Activated naive CD4-positive, alpha-beta T cell treated with anti-CD3 and anti-CD28 coated beads, Interleukin-2, amount 50 U/mL, for 24 hours (primary cell): ENCODE data around the gene EVA1A.
"Not testable (repeated sequence)": the region's sequence is repeated elsewhere in the genome, so short reads cannot be mapped to it uniquely, and the experiment has no call there.

Source experiments
- H3K27ac Mint-ChIP-seq: one replicate; pipeline ENCODE4 v1.8.0; 2021; ENCODE audit warnings: mild to moderate bottlenecking, mixed read lengths
- H3K27me3 Mint-ChIP-seq: one replicate; pipeline ENCODE4 v1.8.0; 2021; ENCODE audit warnings: mixed read lengths
- H3K36me3 Mint-ChIP-seq: one replicate; pipeline ENCODE4 v1.8.0; 2021; ENCODE audit warnings: mixed read lengths
- H3K4me1 Mint-ChIP-seq: one replicate; pipeline ENCODE4 v1.8.0; 2021; ENCODE audit warnings: mixed read lengths
- H3K4me3 Mint-ChIP-seq: one replicate; pipeline ENCODE4 v1.8.0; 2021; ENCODE audit warnings: mild to moderate bottlenecking, mixed read lengths
- H3K9me3 Mint-ChIP-seq: one replicate; pipeline ENCODE4 v1.8.0; 2021; ENCODE audit warnings: mixed read lengths

The EVA1A gene

DNA sequence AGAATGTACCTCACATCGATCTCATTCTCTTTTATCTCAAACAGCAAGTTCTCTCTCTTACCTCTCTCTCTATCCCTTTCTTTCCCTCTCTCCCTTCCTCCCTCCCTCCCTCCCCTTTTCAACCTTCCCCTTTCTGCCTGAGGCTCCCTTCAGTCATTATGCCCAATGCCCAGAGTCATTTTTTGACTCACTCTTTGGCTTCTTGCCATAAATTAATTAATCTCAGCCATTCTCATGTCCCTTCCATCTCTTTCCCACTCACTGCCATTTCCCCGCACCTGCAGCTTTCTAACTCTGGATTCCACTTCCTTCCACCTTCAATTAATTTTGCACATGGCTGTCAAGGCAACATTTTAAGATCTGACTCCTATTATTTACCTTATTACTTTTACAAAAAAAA lies 60.1 kb downstream of the EVA1A start:
- Mint-ChIP-seq H3K9me3 (no peaks in the 10 kb centered on the region), H3K4me1 (no peaks in the 10 kb centered on the region), H3K4me3 (no peak overlapping the region), H3K27me3 (peaks cover 4% of the 10 kb centered on the region), H3K36me3 (no peaks in the 10 kb centered on the region), H3K27ac (no peak overlapping the region)

DNA sequence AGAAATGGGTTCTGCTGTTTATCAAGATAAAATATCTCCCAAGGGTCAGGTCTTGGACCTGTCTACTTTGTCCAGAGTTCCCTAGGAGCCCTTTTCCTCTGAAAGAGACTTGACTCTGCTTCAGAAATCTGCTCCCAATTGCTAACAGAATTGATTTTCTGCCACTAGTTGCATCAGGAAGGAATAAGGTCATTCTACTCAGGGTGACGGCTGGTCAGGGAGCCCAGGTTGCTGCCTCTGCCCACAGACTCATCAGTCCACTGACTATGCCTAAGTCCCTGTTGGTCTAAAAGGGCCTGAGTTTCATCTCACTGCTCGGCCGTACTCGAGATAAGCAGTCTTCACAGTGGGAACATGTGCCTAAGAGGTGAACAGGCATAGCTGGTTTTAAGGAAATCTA lies 61.2 kb downstream of the EVA1A start:
- no peaks in the 10 kb centered on the region for H3K36me3 Mint-ChIP-seq
- H3K4me1 Mint-ChIP-seq, result no peaks in the 10 kb centered on the region
- no peak overlapping the region for H3K4me3 Mint-ChIP-seq
- H3K27me3 Mint-ChIP-seq, result peaks cover 4% of the 10 kb centered on the region
- H3K27ac Mint-ChIP-seq, result no peak overlapping the region
- H3K9me3 Mint-ChIP-seq, result no peaks in the 10 kb centered on the region

DNA sequence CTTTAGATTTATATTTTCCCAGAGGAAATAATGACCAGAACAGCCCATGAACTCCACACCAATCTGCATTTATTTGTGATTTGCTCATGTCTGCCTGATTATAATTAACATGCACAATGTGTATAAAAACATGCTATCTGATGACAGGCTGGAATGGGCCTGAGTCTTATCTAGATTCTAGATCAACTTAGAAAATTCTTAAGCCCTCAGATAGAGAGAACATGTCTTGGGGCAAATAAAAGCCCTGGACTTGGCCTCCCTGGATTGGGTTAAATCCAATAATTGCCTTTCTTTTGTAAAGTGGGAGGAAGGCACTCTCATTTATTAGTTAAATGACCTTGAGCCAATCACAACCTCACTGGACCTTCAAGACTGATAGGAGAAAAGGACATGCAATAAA lies 61.8 kb downstream of the EVA1A start:
- Mint-ChIP-seq H3K4me1 (no peaks in the 10 kb centered on the region), H3K36me3 (no peaks in the 10 kb centered on the region), H3K27me3 (peaks cover 4% of the 10 kb centered on the region), H3K4me3 (no peak overlapping the region), H3K9me3 (no peaks in the 10 kb centered on the region), H3K27ac (no peak overlapping the region)

DNA sequence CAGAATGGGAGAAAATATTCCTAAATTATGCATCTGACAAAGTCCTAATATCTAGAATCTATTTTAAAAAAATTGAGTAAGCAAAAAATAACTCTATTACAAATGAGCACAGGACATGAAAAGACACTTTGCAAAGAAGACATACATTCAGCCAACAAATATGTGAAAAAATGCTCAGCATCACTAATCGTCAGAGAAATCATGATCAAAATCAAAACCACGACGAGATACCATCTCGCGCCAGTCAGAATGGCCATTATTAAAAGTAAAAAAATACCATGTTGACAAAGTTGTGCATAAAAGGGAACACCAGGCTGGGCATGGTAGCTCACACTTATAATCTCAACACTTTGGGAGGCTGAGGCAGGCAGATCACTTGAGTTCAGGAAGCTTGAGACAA lies 63.5 kb downstream of the EVA1A start:
- Mint-ChIP-seq H3K27me3 (peaks cover 4% of the 10 kb centered on the region), H3K36me3 (no peaks in the 10 kb centered on the region), H3K9me3 (no peaks in the 10 kb centered on the region), H3K4me3 (no peak overlapping the region), H3K4me1 (no peaks in the 10 kb centered on the region), H3K27ac (no peak overlapping the region)

DNA sequence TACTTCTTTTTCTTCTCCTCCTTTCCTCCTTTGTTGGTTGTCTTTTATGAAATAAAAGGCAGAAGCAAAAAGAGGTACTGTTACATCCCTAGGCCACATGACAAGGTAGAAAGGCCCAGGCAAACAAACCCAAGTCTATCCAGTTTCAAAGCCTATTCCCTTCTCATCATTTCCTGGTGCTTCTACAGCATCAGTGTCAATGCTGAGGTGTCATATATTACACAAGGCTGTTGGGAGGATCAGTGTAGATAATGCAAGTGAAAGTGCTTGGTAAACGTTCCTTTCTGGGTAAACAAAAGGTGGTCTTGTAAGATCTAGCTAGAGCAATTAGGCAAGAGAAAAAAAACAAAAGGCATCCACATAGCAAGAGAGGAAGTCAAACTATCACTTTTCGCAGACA lies 64.9 kb downstream of the EVA1A start:
- Mint-ChIP-seq H3K27ac (no peak overlapping the region), H3K27me3 (peaks cover 4% of the 10 kb centered on the region), H3K4me3 (no peak overlapping the region), H3K4me1 (no peaks in the 10 kb centered on the region), H3K9me3 (no peaks in the 10 kb centered on the region), H3K36me3 (no peaks in the 10 kb centered on the region)

DNA sequence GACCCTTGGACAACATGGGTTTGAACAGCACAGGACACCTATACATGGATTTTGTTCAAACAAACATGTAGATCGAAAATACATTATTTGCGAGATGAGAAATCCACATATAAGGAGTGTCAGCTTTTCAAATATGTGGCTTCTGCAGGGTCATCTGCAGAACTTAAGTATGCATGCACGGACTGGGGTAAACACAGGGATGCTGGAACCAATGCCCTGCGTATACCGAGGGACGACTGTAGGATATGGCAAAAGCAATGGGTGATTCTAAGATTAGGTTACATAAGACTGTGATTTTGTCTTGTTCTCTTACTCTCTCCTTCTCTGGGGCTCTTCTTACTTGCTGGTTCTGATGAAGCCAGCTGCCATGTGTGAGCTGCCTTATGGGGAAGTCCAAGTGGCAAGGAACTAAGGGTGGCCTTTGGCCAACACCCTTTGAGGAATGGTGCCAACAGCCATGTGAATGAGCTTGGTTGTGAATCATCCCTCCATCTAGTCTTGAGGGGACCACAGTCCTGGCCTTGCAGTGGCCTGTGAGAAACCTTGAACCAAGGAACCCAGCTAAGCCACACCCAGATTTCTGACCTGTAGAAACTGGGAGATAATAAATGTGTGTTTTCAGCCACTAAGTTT lies 66.5 kb downstream of the EVA1A start:
- Mint-ChIP-seq H3K9me3 (no peaks in the 10 kb centered on the region), H3K4me3 (no peak overlapping the region), H3K27ac (no peak overlapping the region), H3K27me3 (peaks cover 2% of the 10 kb centered on the region), H3K4me1 (no peaks in the 10 kb centered on the region), H3K36me3 (no peaks in the 10 kb centered on the region)

DNA sequence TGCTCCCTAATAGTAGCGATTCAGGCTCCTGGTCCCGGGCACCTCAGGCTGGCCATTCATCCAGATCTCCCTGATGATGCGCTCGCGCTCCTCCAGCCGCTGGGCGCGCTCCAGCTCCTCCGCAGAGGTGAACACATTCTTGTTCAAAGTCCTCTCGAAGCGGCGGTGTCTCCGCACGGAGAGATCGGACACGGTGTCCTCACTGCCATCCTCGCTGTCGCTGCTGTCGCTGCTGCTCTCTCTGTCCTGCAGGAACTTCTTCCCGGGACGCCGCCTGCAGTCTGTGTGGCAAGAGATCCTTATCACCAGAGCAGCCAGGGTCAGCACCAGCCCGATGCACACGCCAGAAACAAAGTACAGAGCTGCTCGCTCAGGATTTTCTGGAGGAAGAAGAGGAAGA lies 67.5 kb downstream of the EVA1A start:
- no peaks in the 10 kb centered on the region for H3K36me3 Mint-ChIP-seq
- no peaks in the 10 kb centered on the region for H3K4me1 Mint-ChIP-seq
- H3K4me3 Mint-ChIP-seq, result no peak overlapping the region
- no peak overlapping the region for H3K27ac Mint-ChIP-seq
- peaks cover 2% of the 10 kb centered on the region for H3K27me3 Mint-ChIP-seq
- H3K9me3 Mint-ChIP-seq, result no peaks in the 10 kb centered on the region

DNA sequence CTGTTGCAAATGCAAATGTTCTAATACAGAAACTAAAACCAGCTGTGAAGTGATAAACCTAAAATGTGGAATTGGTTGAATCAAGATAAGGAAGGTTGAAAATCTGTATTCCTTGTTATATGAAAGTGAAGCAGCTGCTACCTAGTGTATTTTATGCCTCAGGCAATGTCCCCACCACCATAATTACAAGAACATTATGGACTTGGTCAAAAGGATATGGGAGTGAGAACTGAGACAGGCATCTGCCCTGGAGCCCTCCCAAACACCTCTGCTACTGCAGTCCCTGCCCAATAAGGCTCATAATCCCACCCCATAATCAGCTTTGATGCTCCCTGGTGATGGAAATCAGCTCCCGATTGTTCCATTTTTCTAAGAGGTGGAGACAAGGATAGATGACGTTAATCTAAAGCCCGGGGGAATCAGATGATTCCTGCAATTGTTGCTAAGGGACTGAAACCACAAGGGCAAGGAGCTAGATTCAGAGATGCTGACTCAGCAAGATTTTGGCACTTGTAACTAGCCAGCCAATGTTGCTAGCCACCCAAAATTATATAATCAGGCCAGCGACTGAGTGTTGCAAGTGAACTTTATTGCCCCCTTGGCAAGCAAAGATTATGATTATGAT lies 69.5 kb downstream of the EVA1A start:
- Mint-ChIP-seq H3K4me3 (no peak overlapping the region), H3K27ac (no peak overlapping the region), H3K27me3 (peaks cover 5% of the 10 kb centered on the region), H3K4me1 (no peaks in the 10 kb centered on the region), H3K36me3 (no peaks in the 10 kb centered on the region), H3K9me3 (no peaks in the 10 kb centered on the region)

DNA sequence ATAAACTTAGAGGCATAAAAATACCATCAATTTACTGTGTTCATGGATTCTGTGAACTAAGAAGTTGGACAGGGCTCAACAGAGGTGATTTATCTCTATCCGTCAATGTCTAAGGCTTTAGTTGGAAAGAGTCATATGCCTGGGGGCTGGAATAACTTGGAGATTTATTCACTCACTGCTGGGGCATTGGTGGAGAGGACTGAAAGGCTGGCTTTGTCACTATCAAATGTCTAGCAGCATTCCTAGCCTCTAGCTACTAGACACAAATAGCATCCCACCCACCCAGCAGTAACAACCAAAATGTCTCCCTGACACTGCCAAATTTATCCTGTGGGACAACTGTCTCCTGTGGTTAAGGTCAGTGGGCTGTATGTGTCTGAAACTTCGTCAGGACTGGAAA lies 71.0 kb downstream of the EVA1A start:
- H3K9me3 Mint-ChIP-seq, result no peaks in the 10 kb centered on the region
- H3K4me1 Mint-ChIP-seq, result no peaks in the 10 kb centered on the region
- H3K27me3 Mint-ChIP-seq, result peaks cover 5% of the 10 kb centered on the region
- no peaks in the 10 kb centered on the region for H3K36me3 Mint-ChIP-seq
- H3K27ac Mint-ChIP-seq, result no peak overlapping the region
- no peak overlapping the region for H3K4me3 Mint-ChIP-seq

DNA sequence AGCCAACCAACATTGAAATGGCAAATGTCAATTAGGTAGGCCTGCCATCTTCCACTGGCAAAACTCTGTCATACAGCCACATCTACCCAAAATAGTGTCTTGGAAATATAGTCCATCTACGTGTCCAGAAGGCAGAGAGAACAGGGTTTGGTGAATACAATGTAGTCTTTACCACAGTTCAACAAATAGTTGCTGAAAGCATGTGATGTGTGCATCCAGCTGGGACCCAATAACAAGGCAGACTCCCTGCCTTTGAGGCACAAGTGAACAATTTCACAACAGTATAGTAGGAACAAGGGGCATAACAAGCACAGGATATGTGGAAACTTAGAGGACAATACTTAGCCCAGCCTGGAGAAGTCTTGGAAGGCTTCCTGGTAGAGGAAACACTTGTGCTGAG lies 72.6 kb downstream of the EVA1A start:
- H3K27me3 Mint-ChIP-seq, result peaks cover 11% of the 10 kb centered on the region

DNA sequence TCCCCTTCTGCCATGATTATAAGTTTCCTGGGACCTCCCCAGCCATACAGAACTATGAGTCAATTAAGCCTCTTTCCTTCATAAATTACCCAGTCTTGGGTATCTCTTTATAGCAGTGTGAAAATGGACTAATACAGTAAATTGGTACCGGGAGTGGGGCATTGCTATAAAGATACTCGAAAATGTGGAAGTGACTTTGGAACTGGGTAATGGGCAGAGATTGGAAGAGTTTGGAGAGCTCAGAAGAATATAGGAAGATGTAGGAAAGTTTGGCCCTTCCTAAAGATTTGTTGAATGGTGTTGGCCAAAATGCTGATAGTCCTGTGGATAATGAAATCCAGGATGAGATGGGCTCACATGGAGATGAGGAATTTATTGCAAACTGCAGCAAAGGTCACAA lies 74.0 kb downstream of the EVA1A start:
- H3K4me3 Mint-ChIP-seq, H3K27ac Mint-ChIP-seq, H3K4me1 Mint-ChIP-seq, H3K9me3 Mint-ChIP-seq, H3K36me3 Mint-ChIP-seq: not testable (repeated sequence)
- peaks cover 13% of the 10 kb centered on the region for H3K27me3 Mint-ChIP-seq

More for the DNA sequence above, 72.6 kb downstream of the EVA1A start:
- Mint-ChIP-seq H3K36me3 (no peaks in the 10 kb centered on the region), H3K4me1 (no peaks in the 10 kb centered on the region), H3K27ac (no peak overlapping the region), H3K9me3 (no peaks in the 10 kb centered on the region), H3K4me3 (no peak overlapping the region)

DNA sequence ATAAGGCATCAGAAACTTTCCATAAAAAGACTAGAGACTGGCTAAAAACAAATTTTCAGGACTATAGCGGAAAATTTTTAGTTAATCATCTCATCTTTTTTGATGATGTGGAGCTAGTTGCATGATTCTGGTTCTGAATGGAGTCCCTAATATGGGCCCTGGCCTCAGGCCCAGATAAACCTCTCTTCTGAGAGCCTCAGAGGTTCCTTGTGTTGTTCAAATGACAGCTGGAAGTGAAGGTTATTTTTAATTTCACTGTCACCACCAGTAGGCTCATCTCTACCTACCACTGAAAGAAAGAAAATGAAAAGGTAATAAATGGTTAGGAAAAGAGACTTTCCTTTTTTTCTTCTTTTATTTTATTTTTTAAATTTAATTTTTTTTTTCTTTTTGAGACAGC lies 75.9 kb downstream of the EVA1A start:
- H3K27me3 Mint-ChIP-seq, result peaks cover 15% of the 10 kb centered on the region
- H3K4me1 Mint-ChIP-seq, result no peaks in the 10 kb centered on the region
- H3K4me3 Mint-ChIP-seq, result no peak overlapping the region
- no peak overlapping the region for H3K27ac Mint-ChIP-seq
- no peaks in the 10 kb centered on the region for H3K36me3 Mint-ChIP-seq
- H3K9me3 Mint-ChIP-seq, result no peaks in the 10 kb centered on the region

DNA sequence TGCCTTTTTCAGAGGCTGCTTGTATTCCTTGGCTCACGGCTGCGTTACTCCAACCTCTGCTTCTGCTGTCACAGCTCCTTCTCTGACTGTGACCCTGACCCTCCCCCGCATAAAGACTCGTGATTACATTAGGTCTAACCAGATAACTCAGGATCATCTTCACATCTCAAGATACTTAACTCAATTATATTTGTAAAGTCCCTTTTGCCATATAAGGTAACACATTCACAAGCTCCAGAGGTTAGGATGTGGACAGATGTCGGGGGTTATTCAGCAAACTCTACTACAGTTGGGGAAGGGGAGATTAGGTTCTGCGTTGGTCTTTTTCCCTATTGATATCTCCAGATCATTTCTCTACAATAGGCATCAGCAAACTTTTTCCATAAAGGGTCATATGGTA lies 76.9 kb downstream of the EVA1A start:
- Mint-ChIP-seq H3K27me3 (peaks cover 15% of the 10 kb centered on the region), H3K27ac (no peak overlapping the region)

DNA sequence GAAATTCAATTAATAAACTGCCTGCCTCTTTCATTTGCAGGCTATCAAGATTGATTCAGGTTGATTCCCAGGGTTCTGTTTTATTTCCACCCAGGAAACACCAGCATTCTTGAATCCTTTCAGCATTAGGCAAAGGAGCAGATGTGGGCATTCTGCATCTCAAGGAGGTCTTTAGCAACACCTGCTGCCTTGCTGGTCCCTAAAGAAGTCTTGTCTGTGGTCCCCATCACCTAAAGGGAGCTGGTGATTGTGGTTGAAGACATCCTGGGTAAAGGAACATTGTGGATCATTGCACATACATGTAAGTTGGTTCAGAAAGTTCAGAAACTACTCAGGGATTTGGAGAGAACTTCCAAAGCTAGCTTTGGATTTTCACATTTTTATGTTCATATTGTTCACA lies 78.3 kb downstream of the EVA1A start:
- H3K9me3 Mint-ChIP-seq, result no peaks in the 10 kb centered on the region
- H3K27me3 Mint-ChIP-seq, result peaks cover 15% of the 10 kb centered on the region
- H3K27ac Mint-ChIP-seq, result no peak overlapping the region
- no peaks in the 10 kb centered on the region for H3K36me3 Mint-ChIP-seq
- no peak overlapping the region for H3K4me3 Mint-ChIP-seq
- H3K4me1 Mint-ChIP-seq, result no peaks in the 10 kb centered on the region

More for the DNA sequence above, 76.9 kb downstream of the EVA1A start:
- Mint-ChIP-seq H3K36me3 (no peaks in the 10 kb centered on the region), H3K4me3 (no peak overlapping the region), H3K9me3 (no peaks in the 10 kb centered on the region), H3K4me1 (no peaks in the 10 kb centered on the region)

DNA sequence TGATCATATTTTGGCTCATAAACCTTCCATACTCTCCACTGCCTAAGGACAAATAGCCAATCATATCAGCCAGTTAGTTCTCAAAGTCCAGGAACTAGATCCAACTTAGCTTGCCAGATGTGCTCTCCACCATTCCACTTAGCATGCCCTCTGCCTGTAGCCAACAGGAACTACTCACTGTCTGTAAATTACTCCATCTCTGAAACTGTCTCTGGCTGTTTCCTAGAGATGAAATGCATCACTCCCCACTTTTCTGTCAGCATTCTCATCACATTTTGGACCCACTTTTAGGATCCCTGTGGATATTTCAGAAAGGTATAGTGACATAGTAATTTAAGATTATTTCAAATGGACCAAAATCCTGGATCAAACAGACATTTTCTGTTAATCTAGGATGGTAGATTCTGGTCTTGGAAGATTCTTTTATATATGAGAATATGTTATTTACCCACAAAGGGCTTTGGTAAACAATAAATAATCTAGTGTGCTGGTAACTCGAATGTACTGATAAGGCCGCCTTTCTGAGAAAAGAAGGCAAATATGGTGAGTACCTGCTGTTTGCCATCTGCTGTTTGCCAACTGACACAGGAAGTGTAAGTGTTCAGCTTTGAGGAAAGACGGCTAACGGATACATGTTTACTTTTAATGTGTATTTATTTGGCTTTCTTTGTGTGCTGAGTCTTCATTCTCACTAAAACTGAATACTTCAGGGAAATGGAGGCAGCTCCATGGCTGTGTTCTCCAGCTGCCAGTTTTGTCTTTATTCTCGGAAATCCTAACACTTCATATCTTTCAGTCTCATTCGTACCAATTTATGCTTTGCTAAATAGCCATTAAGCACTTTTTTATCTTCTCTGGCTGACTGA lies 79.5 kb downstream of the EVA1A start:
- H3K4me3 Mint-ChIP-seq, result no peak overlapping the region
- H3K27ac Mint-ChIP-seq, result no peak overlapping the region
- H3K27me3 Mint-ChIP-seq, result peaks cover 9% of the 10 kb centered on the region
- no peaks in the 10 kb centered on the region for H3K36me3 Mint-ChIP-seq
- no peaks in the 10 kb centered on the region for H3K4me1 Mint-ChIP-seq
- H3K9me3 Mint-ChIP-seq, result no peaks in the 10 kb centered on the region

DNA sequence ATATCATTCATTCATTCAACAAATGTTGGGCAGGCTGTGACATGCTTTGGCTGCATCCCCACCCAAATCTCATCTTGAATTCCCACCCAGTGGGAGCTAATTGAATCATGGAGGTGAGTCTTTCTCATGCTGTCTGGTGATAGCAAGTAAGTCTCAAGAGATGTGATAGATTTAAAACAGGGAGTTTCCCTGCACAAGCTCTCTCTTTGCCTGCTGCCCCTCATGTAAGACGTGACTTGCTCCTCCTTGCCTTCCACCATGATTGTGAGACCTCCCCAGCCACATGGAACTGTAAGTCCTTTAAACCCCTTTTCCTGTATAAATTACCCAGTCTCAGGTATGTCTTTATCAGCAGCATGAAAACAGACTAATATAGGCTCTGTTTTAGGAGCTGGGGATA lies 83.0 kb downstream of the EVA1A start:
- H3K4me1 Mint-ChIP-seq, H3K9me3 Mint-ChIP-seq, H3K36me3 Mint-ChIP-seq, H3K27me3 Mint-ChIP-seq, H3K4me3 Mint-ChIP-seq, H3K27ac Mint-ChIP-seq: not testable (repeated sequence)
